Fibroblast of lung (primary cell): ENCODE measurements around the gene ZNF568. TPM values are rescaled to one million over a fixed set of nuclear protein-coding genes. Genes with fewer than 3 reads are reported as not detected.

Experiments
- DNase-seq, 2 donors: peaks; one replicate each; pipeline versions ENCODE4 v3.0.0 to v3.0.0-alpha.2; 2010; ENCODE audit warnings: low read depth in 2 of 2
- H2AFZ ChIP-seq: 2 replicates; pipeline ENCODE4 v1.5.1; 2012; ENCODE audit warnings: low read length, control low read depth, inconsistent platforms
- H3K27ac ChIP-seq: 2 replicates; pipeline ENCODE4 v1.5.1; 2011; ENCODE audit warnings: low read length, control low read depth; ENCODE audit not compliant: insufficient read depth
- H3K27me3 ChIP-seq: 2 replicates; pipeline ENCODE4 v1.5.1; 2011; ENCODE audit warnings: mild to moderate bottlenecking, low read length; ENCODE audit not compliant: control insufficient read depth, insufficient read depth
- H3K36me3 ChIP-seq: 2 replicates; pipeline ENCODE4 v1.5.1; 2011; ENCODE audit warnings: low read length; ENCODE audit not compliant: control insufficient read depth, insufficient read depth
- H3K4me1 ChIP-seq: 2 replicates; pipeline ENCODE4 v1.5.1; 2011; ENCODE audit warnings: low read length; ENCODE audit not compliant: control insufficient read depth, insufficient read depth; ENCODE audit errors: extremely low read depth
- H3K4me2 ChIP-seq: 2 replicates; pipeline ENCODE4 v1.5.1; 2011; ENCODE audit warnings: low read length, control low read depth; ENCODE audit not compliant: insufficient read depth; ENCODE audit errors: extremely low read depth
- H3K4me3 ChIP-seq, 4 experiments: fragments of 200-600 bp in 1 of 4; sonication (generic) in 1 of 4; replicated peaks in 1 of 4; 2 replicates each; pipeline ENCODE4 v1.5.1; 2011 to 2016; ENCODE audit warnings: low read length in 4 of 4, low read depth in 3 of 4, mild to moderate bottlenecking in 3 of 4, control low read depth in 2 of 4, inconsistent platforms in 1 of 4, mixed read lengths in 1 of 4; ENCODE audit not compliant: insufficient read depth in 1 of 4; ENCODE audit errors: control extremely low read depth in 1 of 4
- H3K79me2 ChIP-seq: 2 replicates; pipeline ENCODE4 v1.5.1; 2012; ENCODE audit warnings: mild to moderate bottlenecking, low read length, inconsistent platforms; ENCODE audit not compliant: control insufficient read depth, insufficient read depth
- H3K9ac ChIP-seq: 2 replicates; pipeline ENCODE4 v1.5.1; 2011; ENCODE audit warnings: mild to moderate bottlenecking, low read length, control low read depth; ENCODE audit not compliant: insufficient read depth
- H3K9me3 ChIP-seq: 2 replicates; pipeline ENCODE4 v1.5.1; 2012; ENCODE audit warnings: low read depth, low read length; ENCODE audit not compliant: control insufficient read depth, insufficient read depth
- H4K20me1 ChIP-seq: 2 replicates; pipeline ENCODE4 v1.5.1; 2011; ENCODE audit warnings: low read length; ENCODE audit not compliant: control insufficient read depth, insufficient read depth; ENCODE audit errors: extremely low read depth
- EZH2 ChIP-seq: IDR thresholded peaks from 2 replicates; pipeline ENCODE4 v1.5.1; 2012; ENCODE audit warnings: low read length, control low read depth, mild to moderate bottlenecking; ENCODE audit errors: missing control alignments
- polyA plus RNA-seq, 2 donors: library from polyadenylated mRNA; depleted of rRNA in 1 of 2; stranded (reverse) in 1 of 2; unstranded in 1 of 2; fragments of >200 nt; gene quantifications; 2 replicates each; pipeline ENCODE4 v1.2.1, GENCODE V29; 2011 to 2012; ENCODE audit warnings: missing spikeins in 1 of 2
- total RNA-seq: library from RNA; depleted of rRNA; stranded (reverse); fragments of >200 nt; gene quantifications from 2 replicates; pipeline ENCODE4 v1.2.1, GENCODE V29; 2014
- TF ChIP-seq, protein P1 (sequence below), 2 donors: IDR thresholded peaks in 1 of 2; conservative IDR thresholded peaks in 1 of 2; 1 replicate in 1 of 2; 2 replicates in 1 of 2; pipeline ENCODE4 v1.5.1; 2011 to 2012; ENCODE audit warnings: low read length in 2 of 2, control low read depth in 1 of 2, inconsistent platforms in 1 of 2, low read depth in 1 of 2, mild to moderate bottlenecking in 1 of 2

Gene ZNF568
- total and polyA plus RNA-seq, 2 donors (not counting 1 experiment from before 2014, with no cell fraction given) = 9.0 to 33.2 TPM

DNA sequence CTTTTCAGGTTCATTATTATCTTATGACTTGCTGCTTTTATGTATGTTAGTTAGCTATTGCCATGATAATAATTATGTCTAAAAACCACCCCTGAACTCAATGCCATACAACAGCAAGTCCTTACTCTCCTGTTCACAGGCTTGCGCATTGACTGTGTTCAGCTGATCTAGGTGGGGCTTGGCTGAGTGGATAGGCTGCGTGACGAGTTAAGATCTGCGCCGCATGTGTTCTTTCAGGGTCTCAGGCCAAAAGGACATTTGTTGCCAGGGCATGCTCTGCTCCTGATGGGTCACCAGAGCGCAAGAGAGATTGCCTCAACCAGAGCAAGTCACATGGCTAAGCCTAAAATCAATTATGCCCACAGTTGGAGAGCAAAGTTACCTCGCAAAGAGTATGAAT, 859 bp downstream of the ZNF568 start:
- DNase-seq = peak; percentile 55 to 57
- Histone ChIP-seq H3K27ac (peak overlapping the region; percentile 97), H2AFZ (peak overlapping the region; percentile 95), H3K9ac (peak overlapping the region; percentile 98), H3K27me3 (no peaks in the 10 kb centered on the region), H3K79me2 (peaks cover 4% of the 10 kb centered on the region), H3K4me1 (no peaks in the 10 kb centered on the region), H4K20me1 (no peaks in the 10 kb centered on the region), H3K4me2 (peak overlapping the region; percentile 82), H3K4me3 (peak overlapping the region; percentile 55 to 99 (median 80)), H3K9me3 (no peaks in the 10 kb centered on the region), H3K36me3 (peaks cover 2% of the 10 kb centered on the region)
- no peak for TF ChIP-seq EZH2
- TF ChIP-seq, protein P1, sequence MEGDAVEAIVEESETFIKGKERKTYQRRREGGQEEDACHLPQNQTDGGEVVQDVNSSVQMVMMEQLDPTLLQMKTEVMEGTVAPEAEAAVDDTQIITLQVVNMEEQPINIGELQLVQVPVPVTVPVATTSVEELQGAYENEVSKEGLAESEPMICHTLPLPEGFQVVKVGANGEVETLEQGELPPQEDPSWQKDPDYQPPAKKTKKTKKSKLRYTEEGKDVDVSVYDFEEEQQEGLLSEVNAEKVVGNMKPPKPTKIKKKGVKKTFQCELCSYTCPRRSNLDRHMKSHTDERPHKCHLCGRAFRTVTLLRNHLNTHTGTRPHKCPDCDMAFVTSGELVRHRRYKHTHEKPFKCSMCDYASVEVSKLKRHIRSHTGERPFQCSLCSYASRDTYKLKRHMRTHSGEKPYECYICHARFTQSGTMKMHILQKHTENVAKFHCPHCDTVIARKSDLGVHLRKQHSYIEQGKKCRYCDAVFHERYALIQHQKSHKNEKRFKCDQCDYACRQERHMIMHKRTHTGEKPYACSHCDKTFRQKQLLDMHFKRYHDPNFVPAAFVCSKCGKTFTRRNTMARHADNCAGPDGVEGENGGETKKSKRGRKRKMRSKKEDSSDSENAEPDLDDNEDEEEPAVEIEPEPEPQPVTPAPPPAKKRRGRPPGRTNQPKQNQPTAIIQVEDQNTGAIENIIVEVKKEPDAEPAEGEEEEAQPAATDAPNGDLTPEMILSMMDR (conservative IDR thresholded peaks at IDR 0.05 in 1 of 2, IDR thresholded peaks at IDR 0.05 in 1 of 2; ENCODE audit: low read depth in 1 of 2, low read length in 2 of 2) = no peak

DNA sequence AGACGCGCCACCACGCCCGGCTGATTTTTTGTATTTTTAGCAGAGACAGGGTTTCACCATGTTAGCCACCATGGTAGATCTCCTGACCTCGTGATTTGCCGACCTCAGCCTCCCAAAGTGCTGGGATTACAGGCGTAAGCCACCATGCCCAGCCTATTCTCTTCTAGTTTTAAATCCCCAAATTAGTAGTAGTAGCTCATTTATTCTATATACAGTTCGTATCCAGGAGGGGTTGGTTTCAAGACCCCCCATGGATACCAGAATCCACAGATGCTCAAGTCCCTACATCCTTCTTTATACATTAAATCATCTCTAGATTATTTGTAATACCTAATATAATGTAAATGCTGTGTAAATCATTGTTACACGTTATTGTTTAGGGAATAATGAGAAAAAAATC, 2.0 kb downstream of the ZNF568 start:
- peaks cover 2% of the 10 kb centered on the region for H3K36me3 ChIP-seq
- peaks cover 4% of the 10 kb centered on the region for H3K79me2 ChIP-seq
- H3K4me1 ChIP-seq = no peaks in the 10 kb centered on the region
- H3K9me3 ChIP-seq = no peaks in the 10 kb centered on the region
- no peaks in the 10 kb centered on the region for H4K20me1 ChIP-seq
- no peak overlapping the region for H2AFZ ChIP-seq
- H3K9ac ChIP-seq = no peak overlapping the region
- no peak for DNase-seq
- H3K27me3 ChIP-seq = no peaks in the 10 kb centered on the region
- H3K4me2 ChIP-seq = no peak overlapping the region
- H3K27ac ChIP-seq = no peak overlapping the region
- no peak for TF ChIP-seq EZH2
- TF ChIP-seq, protein P1 (conservative IDR thresholded peaks at IDR 0.05 in 1 of 2, IDR thresholded peaks at IDR 0.05 in 1 of 2; ENCODE audit: low read depth in 1 of 2, low read length in 2 of 2) = no peak
- no peak overlapping the region for H3K4me3 ChIP-seq

DNA sequence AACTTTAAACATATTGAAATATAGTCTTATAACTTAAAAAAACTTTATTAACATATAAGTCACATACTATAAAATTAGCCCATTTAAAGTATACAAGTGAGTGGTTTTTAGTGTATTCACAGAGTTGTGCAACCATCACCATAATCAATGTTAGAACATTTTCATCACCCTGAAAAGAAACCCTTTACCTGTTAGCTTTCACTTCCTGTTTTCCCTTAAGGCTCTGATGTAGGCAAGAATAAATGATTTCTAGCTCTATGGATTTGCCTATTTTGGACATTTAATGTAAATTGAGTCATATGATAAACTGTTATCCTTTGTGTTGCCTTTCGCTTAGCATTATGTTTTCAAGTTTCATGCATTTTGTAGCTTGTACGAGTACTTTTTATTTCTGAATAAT, 15.6 kb downstream of the ZNF568 start:
- no peak for DNase-seq
- Histone ChIP-seq H3K4me3 (no peak overlapping the region), H3K27me3 (no peaks in the 10 kb centered on the region), H3K9me3 (no peaks in the 10 kb centered on the region), H3K27ac (no peak overlapping the region), H3K4me2 (no peak overlapping the region), H3K4me1 (no peaks in the 10 kb centered on the region), H4K20me1 (no peaks in the 10 kb centered on the region), H3K9ac (no peak overlapping the region), H3K79me2 (no peaks in the 10 kb centered on the region), H2AFZ (no peak overlapping the region), H3K36me3 (peaks cover under 1% of the 10 kb centered on the region)
- TF ChIP-seq, protein P1 (conservative IDR thresholded peaks at IDR 0.05 in 1 of 2, IDR thresholded peaks at IDR 0.05 in 1 of 2; ENCODE audit: low read depth in 1 of 2, low read length in 2 of 2) = no peak
- TF ChIP-seq EZH2 = no peak
